HCT116 (cell line): ENCODE data around the gene XIAP. TPM values are rescaled to one million over a fixed set of nuclear protein-coding genes. Genes with fewer than 3 reads are reported as not detected.

Experiments used
- ATAC-seq: fragments of 200-7000 bp; cut with Tn5 transposase; 2 replicates; pipeline ENCODE4 v1.9.1; 2020; ENCODE audit warnings: mild to moderate bottlenecking, moderate library complexity
- BruUV-seq: library from RNA; stranded (reverse); fragments of 400-500 nt; replicated peaks from 2 replicates; lab custom pipeline; 2021; lab: Mats Ljungman, UMichigan
- CTCF ChIA-PET: fragments of 300-600 bp; sonication (Branson Sonifier 250); formaldehyde crosslinking; loops from one replicate; lab custom pipeline; 2021; ENCODE audit warnings: antibody characterized with exemption; lab: Charles Lee
- POLR2A ChIA-PET: fragments of 300-600, 350-600 bp; sonication (Branson Sonifier 250); formaldehyde crosslinking; loops from one replicate; lab custom pipeline; 2021; ENCODE audit warnings: antibody characterized with exemption; lab: Charles Lee
- RAD21 ChIA-PET, 2 experiments: fragments of 300-600 bp; sonication (Branson Sonifier 250); formaldehyde crosslinking; loops; one replicate each; lab custom pipeline; 2023; ENCODE audit warnings: low total read pairs in 2 of 2; ENCODE audit not compliant: uncharacterized antibody in 2 of 2, unreplicated experiment in 2 of 2, low non-redundant PET in 1 of 2; lab: Charles Lee
- DNase-seq: peaks from one replicate; pipeline ENCODE4 v3.0.0-alpha.2; 2010; ENCODE audit warnings: low read depth, low spot score
- H2AFZ ChIP-seq: fragments of 200-600 bp; shearing (Covaris generic), sonication (generic); 2 replicates; pipeline ENCODE4 v1.6.1; 2017; ENCODE audit warnings: low read depth, mixed run types, mixed read lengths, antibody characterized with exemption, low read length; ENCODE audit not compliant: poor library complexity, severe bottlenecking
- H3K27ac ChIP-seq: 2 replicates; pipeline ENCODE4 v1.5.1; 2012; ENCODE audit warnings: low read depth, low read length
- H3K27me3 ChIP-seq: fragments of 200-600 bp; sonication (generic); 2 replicates; pipeline ENCODE4 v1.6.1; 2016; ENCODE audit warnings: mixed run types, low read length, mixed read lengths; ENCODE audit not compliant: insufficient read depth
- H3K36me3 ChIP-seq, 2 experiments: fragments of 200-500 bp in 1 of 2; fragments of 200-600 bp in 1 of 2; sonication (Bioruptor generic) in 1 of 2; sonication (generic) in 1 of 2; 2 replicates each; pipeline versions ENCODE4 v1.5.1 to v1.6.1; 2014 to 2016; ENCODE audit warnings: low read length in 2 of 2, inconsistent platforms in 1 of 2, mixed read lengths in 1 of 2, mixed run types in 1 of 2; ENCODE audit not compliant: insufficient read depth in 2 of 2, control insufficient read depth in 1 of 2
- H3K4me1 ChIP-seq, 2 experiments: fragments of 200-600 bp in 1 of 2; sonication (generic) in 1 of 2; 2 replicates each; pipeline versions ENCODE4 v1.5.1 to v1.6.1; 2012 to 2017; ENCODE audit warnings: low read length in 2 of 2, inconsistent platforms in 1 of 2, mild to moderate bottlenecking in 1 of 2, mixed read lengths in 1 of 2, mixed run types in 1 of 2, moderate library complexity in 1 of 2; ENCODE audit not compliant: insufficient read depth in 2 of 2, control insufficient read depth in 1 of 2
- H3K4me2 ChIP-seq: fragments of 200-600 bp; sonication (generic); 2 replicates; pipeline ENCODE4 v1.6.1; 2017; ENCODE audit warnings: mixed run types, low read length, mixed read lengths
- H3K4me3 ChIP-seq, 2 experiments: fragments of 200-600 bp in 1 of 2; sonication (generic) in 1 of 2; replicated peaks in 1 of 2; 2 replicates each; pipeline ENCODE4 v1.5.1; 2011 to 2016; ENCODE audit warnings: low read length in 2 of 2, control low read depth in 1 of 2, low read depth in 1 of 2, mild to moderate bottlenecking in 1 of 2, mixed read lengths in 1 of 2, mixed run types in 1 of 2
- H3K79me2 ChIP-seq: fragments of 200-600 bp; sonication (generic); 2 replicates; pipeline ENCODE4 v1.6.1; 2017; ENCODE audit warnings: mild to moderate bottlenecking, mixed run types, low read length, moderate library complexity, mixed read lengths; ENCODE audit not compliant: insufficient read depth
- H3K9ac ChIP-seq: fragments of 200-600 bp; sonication (generic); 2 replicates; pipeline ENCODE4 v1.6.1; 2016; ENCODE audit warnings: low read length, mixed read lengths
- H3K9me2 ChIP-seq: fragments of 200-600 bp; sonication (generic), shearing (Covaris generic); 2 replicates; pipeline ENCODE4 v1.6.1; 2017; ENCODE audit warnings: mixed run types, mild to moderate bottlenecking, moderate library complexity; ENCODE audit not compliant: insufficient read depth
- H3K9me3 ChIP-seq, 2 experiments: fragments of 200-500 bp in 1 of 2; fragments of 200-600 bp in 1 of 2; sonication (Bioruptor generic) in 1 of 2; sonication (generic) in 1 of 2; 2 replicates each; pipeline ENCODE4 v1.6.1; 2014 to 2017; ENCODE audit warnings: low read length in 2 of 2, mixed read lengths in 2 of 2, inconsistent platforms in 1 of 2, low read depth in 1 of 2, mild to moderate bottlenecking in 1 of 2, mixed run types in 1 of 2, moderate library complexity in 1 of 2; ENCODE audit not compliant: control insufficient read depth in 1 of 2, insufficient read depth in 1 of 2
- H4K20me1 ChIP-seq: fragments of 200-600 bp; sonication (generic), shearing (Covaris generic); 2 replicates; pipeline ENCODE4 v1.6.1; 2017; ENCODE audit warnings: mixed run types, mild to moderate bottlenecking, moderate library complexity; ENCODE audit not compliant: insufficient read depth
- CEBPB ChIP-seq: IDR thresholded peaks from 2 replicates; pipeline ENCODE4 v1.6.1; 2012; ENCODE audit warnings: low read depth
- EZH2 ChIP-seq: fragments of 200-600 bp; sonication (generic); IDR thresholded peaks from 2 replicates; pipeline ENCODE4 v1.6.1; 2017; ENCODE audit warnings: antibody characterized with exemption, mixed run types
- FOSL1 ChIP-seq: IDR thresholded peaks from 2 replicates; pipeline ENCODE4 v1.6.1; 2012; ENCODE audit warnings: low read depth
- MAX ChIP-seq: IDR thresholded peaks from 2 replicates; pipeline ENCODE4 v1.6.1; 2012
- REST ChIP-seq: IDR thresholded peaks from 2 replicates; pipeline ENCODE4 v1.6.1; 2012; ENCODE audit warnings: low read depth
- SRF ChIP-seq: IDR thresholded peaks from 2 replicates; pipeline ENCODE4 v1.6.1; 2012; ENCODE audit warnings: low read depth
- TCF7L2 ChIP-seq: IDR thresholded peaks from 2 replicates; pipeline ENCODE4 v1.7.0; 2011; ENCODE audit warnings: borderline replicate concordance, inconsistent platforms; ENCODE audit not compliant: insufficient read depth, insufficient read length; ENCODE audit errors: extremely low read depth
- YY1 ChIP-seq: IDR thresholded peaks from 2 replicates; pipeline ENCODE4 v1.6.1; 2011; ENCODE audit warnings: low read length, low read depth, moderate library complexity, mild to moderate bottlenecking; ENCODE audit not compliant: insufficient replicate concordance; ENCODE audit errors: extremely low read depth
- intact Hi-C: fragments of 100-400 bp; cut with micrococcal nuclease; formaldehyde crosslinking; loops from 2 replicates; pipeline ENCODE4 v1.10.0; 2022
- total RNA-seq: library from RNA; stranded (reverse); gene quantifications from one replicate; pipeline ENCODE4 v1.2.1, GENCODE V29; 2021; ENCODE audit not compliant: unreplicated experiment

Gene XIAP
- total RNA-seq, 1 experiment from 2014 or later: 41.0 TPM

GRCh38 chrX:123881330-123881729 lies 21.5 kb downstream of the XIAP start:
- no peaks in the 10 kb centered on the region for H3K27me3 ChIP-seq
- H3K79me2 ChIP-seq: peaks cover 40% of the 10 kb centered on the region
- no peak overlapping the region for H3K9ac ChIP-seq
- intact Hi-C loops: no loop called here
- H2AFZ ChIP-seq: no peak overlapping the region
- POLR2A ChIA-PET: no interaction called here
- DNase-seq (no peak), ATAC-seq (no peak)
- CTCF ChIA-PET: no interaction called here
- RAD21 ChIA-PET: no interaction called here
- BruUV-seq: no TSS peak
- H3K9me3 ChIP-seq: no peaks in the 10 kb centered on the region
- no peak overlapping the region for H3K4me3 ChIP-seq
- H3K4me2 ChIP-seq: no peak overlapping the region
- no peak overlapping the region for H3K27ac ChIP-seq
- TF ChIP-seq FOSL1 (no peak), EZH2 (no peak), CEBPB (no peak), TCF7L2 (no peak), SRF (no peak), YY1 (no peak), MAX (no peak), REST (no peak)
- no peaks in the 10 kb centered on the region for H3K9me2 ChIP-seq
- no peaks in the 10 kb centered on the region; the same call in 1 of the 2 replicates for H4K20me1 ChIP-seq
- no peaks in the 10 kb centered on the region for H3K4me1 ChIP-seq
- no peaks in the 10 kb centered on the region for H3K36me3 ChIP-seq
